Neuronal stem cell (in vitro differentiated cells): ENCODE results near the gene SLC22A25.

Experiments
- DNase-seq: peaks from one replicate; pipeline ENCODE4 v3.0.0-alpha.2; 2013; ENCODE audit warnings: low spot score
- H2AFZ ChIP-seq: one replicate; pipeline ENCODE4 v1.6.1; 2013; ENCODE audit warnings: mild to moderate bottlenecking, low read length, inconsistent platforms
- H2AK5ac ChIP-seq: 2 replicates; pipeline ENCODE4 v1.6.1; 2013; ENCODE audit warnings: low read depth, mild to moderate bottlenecking, inconsistent platforms, low read length, moderate library complexity, mixed read lengths
- H2BK120ac ChIP-seq: 2 replicates; pipeline ENCODE4 v1.6.1; 2013; ENCODE audit warnings: low read depth, mild to moderate bottlenecking, inconsistent platforms, low read length, moderate library complexity, mixed read lengths
- H2BK12ac ChIP-seq: one replicate; pipeline ENCODE4 v1.6.1; 2013; ENCODE audit warnings: low read length, inconsistent platforms
- H2BK15ac ChIP-seq: 2 replicates; pipeline ENCODE4 v1.6.1; 2013; ENCODE audit warnings: mild to moderate bottlenecking, low read length, inconsistent platforms, mixed read lengths
- H2BK5ac ChIP-seq: one replicate; pipeline ENCODE4 v1.6.1; 2013; ENCODE audit warnings: inconsistent platforms, mild to moderate bottlenecking, low read length, moderate library complexity
- H3K14ac ChIP-seq: one replicate; pipeline ENCODE4 v1.6.1; 2013; ENCODE audit warnings: low read length, inconsistent platforms
- H3K18ac ChIP-seq: 2 replicates; pipeline ENCODE4 v1.6.1; 2013; ENCODE audit warnings: low read length, inconsistent platforms
- H3K23ac ChIP-seq: 2 replicates; pipeline ENCODE4 v1.6.1; 2013; ENCODE audit warnings: low read depth, mild to moderate bottlenecking, mixed read lengths, low read length, inconsistent platforms; ENCODE audit not compliant: poor library complexity
- H3K27ac ChIP-seq: replicated peaks from 3 replicates; pipeline ENCODE4 v1.5.1; 2013; ENCODE audit warnings: low read length, inconsistent platforms
- H3K27me3 ChIP-seq, 3 experiments: 2 replicates each; pipeline ENCODE4 v1.6.1; 2013; ENCODE audit warnings: low read length in 3 of 3, mild to moderate bottlenecking in 2 of 3, inconsistent platforms in 1 of 3, low read depth in 1 of 3, mixed read lengths in 1 of 3, moderate library complexity in 1 of 3; ENCODE audit not compliant: control insufficient read depth in 3 of 3, insufficient read depth in 3 of 3
- H3K36me3 ChIP-seq, 2 donors: replicated peaks in 1 of 2; 2 replicates each; pipeline ENCODE4 v1.6.1; 2013; ENCODE audit warnings: low read length in 2 of 2; ENCODE audit not compliant: control insufficient read depth in 2 of 2, insufficient read depth in 2 of 2
- H3K4ac ChIP-seq: 2 replicates; pipeline ENCODE4 v1.6.1; 2013; ENCODE audit warnings: inconsistent platforms, mild to moderate bottlenecking, low read length, moderate library complexity
- H3K4me1 ChIP-seq, 2 donors: 1 replicate in 1 of 2; 2 replicates in 1 of 2; pipeline ENCODE4 v1.6.1; 2013; ENCODE audit warnings: low read length in 2 of 2, low read depth in 1 of 2; ENCODE audit not compliant: control insufficient read depth in 2 of 2, insufficient read depth in 1 of 2
- H3K4me2 ChIP-seq: one replicate; pipeline ENCODE4 v1.6.1; 2013; ENCODE audit warnings: mild to moderate bottlenecking, low read length, inconsistent platforms; ENCODE audit not compliant: insufficient read depth, poor library complexity, severe bottlenecking
- H3K4me3 ChIP-seq, 2 donors: 2 replicates each; pipeline ENCODE4 v1.5.1; 2013; ENCODE audit warnings: low read length in 2 of 2, mild to moderate bottlenecking in 2 of 2, inconsistent platforms in 1 of 2, moderate library complexity in 1 of 2
- H3K79me1 ChIP-seq: one replicate; pipeline ENCODE4 v1.6.1; 2013; ENCODE audit warnings: low read depth, mild to moderate bottlenecking, inconsistent platforms, low read length, moderate library complexity
- H3K9ac ChIP-seq: one replicate; pipeline ENCODE4 v1.6.1; 2013; ENCODE audit warnings: mild to moderate bottlenecking, low read depth, low read length, inconsistent platforms; ENCODE audit not compliant: poor library complexity
- H3K9me3 ChIP-seq, 2 donors: replicated peaks in 1 of 2; 2 replicates each; pipeline versions ENCODE3 to v1.6.1; 2013; ENCODE audit warnings: low read length in 2 of 2, mild to moderate bottlenecking in 2 of 2, inconsistent platforms in 1 of 2, low read depth in 1 of 2, mixed read lengths in 1 of 2, moderate library complexity in 1 of 2; ENCODE audit not compliant: control insufficient read depth in 2 of 2, insufficient read depth in 1 of 2
- H4K8ac ChIP-seq: one replicate; pipeline ENCODE4 v1.6.1; 2013; ENCODE audit warnings: low read depth, mild to moderate bottlenecking, inconsistent platforms, low read length, moderate library complexity
- H4K91ac ChIP-seq: one replicate; pipeline ENCODE4 v1.6.1; 2013; ENCODE audit warnings: low read length, low read depth, mild to moderate bottlenecking, inconsistent platforms; ENCODE audit not compliant: poor library complexity
- WGBS, 2 donors: extraction: QIAGEN DNeasy Blood & Tissue Kit; methylation state at CpG; one replicate each; pipeline ENCODE4 v1.1.7; 2013; ENCODE audit warnings: missing lambda C conversion rate in 2 of 2, mixed read lengths in 1 of 2; ENCODE audit not compliant: insufficient read length in 2 of 2, insufficient replicate concordance in 1 of 2; ENCODE audit errors: extremely low coverage in 2 of 2; 5-methylcytosine and 5-hydroxymethylcytosine counted together

SLC22A25 gene

DNA sequence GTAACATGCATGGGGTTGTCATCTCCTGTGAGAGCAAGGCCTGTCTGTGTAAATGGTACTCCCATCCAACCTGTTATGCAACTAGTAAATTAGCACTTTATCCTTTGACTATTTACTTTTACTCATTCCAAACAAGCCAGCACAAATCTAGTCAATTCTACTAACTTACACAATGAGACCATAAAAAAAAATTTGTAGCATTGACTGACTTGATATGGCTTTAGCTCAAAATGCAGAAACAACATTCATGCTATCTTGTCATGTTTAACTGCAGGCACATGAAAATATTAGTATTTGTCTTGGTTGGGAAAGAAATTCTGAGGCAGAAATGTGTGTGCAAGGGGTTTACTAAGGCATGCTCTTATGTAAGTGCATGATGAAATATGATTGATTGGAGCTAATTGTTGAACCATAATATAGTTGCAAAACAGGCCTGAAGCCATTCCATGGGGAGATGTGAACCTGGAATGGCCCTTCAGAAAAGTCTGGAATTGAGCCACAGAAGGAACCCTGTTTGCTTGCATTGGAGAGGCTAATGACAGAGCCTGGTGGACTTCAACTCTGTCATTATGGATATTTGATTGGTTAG lies 2.5 kb downstream of the SLC22A25 start:
- H3K14ac ChIP-seq: no peak overlapping the region
- no peak overlapping the region for H2BK15ac ChIP-seq
- H4K8ac ChIP-seq: no peak overlapping the region
- H4K91ac ChIP-seq: no peak overlapping the region
- no peak overlapping the region for H3K4me2 ChIP-seq
- no peak overlapping the region for H2AFZ ChIP-seq
- no peaks in the 10 kb centered on the region for H3K4me1 ChIP-seq
- H2BK5ac ChIP-seq: no peak overlapping the region
- no peak overlapping the region for H3K27ac ChIP-seq
- no peak overlapping the region for H2BK12ac ChIP-seq
- no peak overlapping the region for H3K4me3 ChIP-seq
- no peaks in the 10 kb centered on the region for H3K79me1 ChIP-seq
- H3K4ac ChIP-seq: no peak overlapping the region
- H3K9ac ChIP-seq: no peak overlapping the region
- peaks cover 0 to 3% of the 10 kb centered on the region in 2 donors for H3K9me3 ChIP-seq
- no peaks in the 10 kb centered on the region for H3K36me3 ChIP-seq
- no peak for DNase-seq
- H2AK5ac ChIP-seq: no peak overlapping the region
- H3K23ac ChIP-seq: no peak overlapping the region
- H3K18ac ChIP-seq: no peak overlapping the region
- H3K27me3 ChIP-seq: peaks cover 0 to 4% (median 0%) of the 10 kb centered on the region in 3 experiments
- no peak overlapping the region for H2BK120ac ChIP-seq

DNA sequence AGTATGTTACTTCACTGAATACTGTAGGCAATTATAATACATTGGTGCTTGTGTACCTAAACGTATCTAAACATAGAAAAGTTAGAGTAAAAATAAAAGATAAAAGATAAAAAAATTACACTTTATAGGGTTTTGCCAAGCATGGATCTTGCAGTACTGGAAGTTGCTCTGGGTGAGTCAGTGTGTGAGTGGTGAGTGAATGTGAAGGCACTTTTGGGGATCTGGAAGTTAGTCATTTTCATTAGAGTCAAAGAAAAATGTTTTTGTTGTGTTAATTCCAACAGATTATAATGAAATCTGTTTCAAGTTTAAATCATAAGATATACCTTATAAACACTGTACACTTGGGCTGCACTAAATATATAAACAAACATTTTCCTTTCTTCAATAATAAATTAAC lies 3.3 kb downstream of the SLC22A25 start:
- WGBS, 2 donors: no CpG with 5 or more reads among the region's 1 CpG
- no peak overlapping the region for H4K8ac ChIP-seq

GRCh38 chr11:63239254-63239653 lies 4.1 kb downstream of the SLC22A25 start:
- peaks cover 0 to 3% of the 10 kb centered on the region in 2 donors for H3K9me3 ChIP-seq
- no peak overlapping the region for H4K8ac ChIP-seq
- H3K23ac ChIP-seq: no peak overlapping the region
- no peak overlapping the region for H2BK15ac ChIP-seq
- peaks cover 0 to 4% (median 0%) of the 10 kb centered on the region in 3 experiments for H3K27me3 ChIP-seq
- H3K14ac ChIP-seq: no peak overlapping the region
- no peaks in the 10 kb centered on the region for H3K79me1 ChIP-seq
- H3K4me3 ChIP-seq: no peak overlapping the region
- no peak overlapping the region for H4K91ac ChIP-seq
- no peak overlapping the region for H2AFZ ChIP-seq
- H2AK5ac ChIP-seq: no peak overlapping the region
- H2BK12ac ChIP-seq: no peak overlapping the region
- DNase-seq: no peak
- H3K18ac ChIP-seq: no peak overlapping the region
- no peak overlapping the region for H2BK120ac ChIP-seq
- H3K9ac ChIP-seq: no peak overlapping the region
- H3K4me1 ChIP-seq: no peaks in the 10 kb centered on the region
- H3K4me2 ChIP-seq: no peak overlapping the region
- H2BK5ac ChIP-seq: no peak overlapping the region
- no peak overlapping the region for H3K27ac ChIP-seq
- no peak overlapping the region for H3K4ac ChIP-seq
- no peaks in the 10 kb centered on the region for H3K36me3 ChIP-seq

More for the DNA sequence above, 3.3 kb downstream of the SLC22A25 start:
- Histone ChIP-seq H3K9me3 (peaks cover 0 to 3% of the 10 kb centered on the region in 2 donors), H3K36me3 (no peaks in the 10 kb centered on the region), H2BK120ac (no peak overlapping the region), H3K79me1 (no peaks in the 10 kb centered on the region), H2BK15ac (no peak overlapping the region), H3K14ac (no peak overlapping the region), H2BK5ac (no peak overlapping the region), H3K4me3 (no peak overlapping the region), H3K18ac (no peak overlapping the region), H2BK12ac (no peak overlapping the region), H2AK5ac (no peak overlapping the region), H3K4me2 (no peak overlapping the region), H4K91ac (no peak overlapping the region), H3K23ac (no peak overlapping the region), H3K4ac (no peak overlapping the region), H3K9ac (no peak overlapping the region), H3K27ac (no peak overlapping the region), H3K27me3 (peaks cover 0 to 4% (median 0%) of the 10 kb centered on the region in 3 experiments), H2AFZ (no peak overlapping the region), H3K4me1 (no peaks in the 10 kb centered on the region)
- no peak for DNase-seq

GRCh38 chr11:63237413-63237812 lies 6.0 kb downstream of the SLC22A25 start:
- H2BK120ac ChIP-seq: no peak overlapping the region
- no peaks in the 10 kb centered on the region for H3K36me3 ChIP-seq
- H3K9ac ChIP-seq: no peak overlapping the region
- no peak overlapping the region for H4K91ac ChIP-seq
- H3K4me1 ChIP-seq: no peaks in the 10 kb centered on the region
- H3K9me3 ChIP-seq: peaks cover 0 to 3% of the 10 kb centered on the region in 2 donors
- H3K23ac ChIP-seq: no peak overlapping the region
- no peak overlapping the region for H3K18ac ChIP-seq
- H2BK5ac ChIP-seq: no peak overlapping the region
- no peak overlapping the region for H3K4me3 ChIP-seq
- H2BK12ac ChIP-seq: no peak overlapping the region
- H3K14ac ChIP-seq: no peak overlapping the region
- H3K4ac ChIP-seq: no peak overlapping the region
- no peaks in the 10 kb centered on the region for H3K27me3 ChIP-seq
- no peaks in the 10 kb centered on the region for H3K79me1 ChIP-seq
- no peak overlapping the region for H3K4me2 ChIP-seq
- H4K8ac ChIP-seq: no peak overlapping the region
- no peak overlapping the region for H2AFZ ChIP-seq
- no peak overlapping the region for H2BK15ac ChIP-seq
- H2AK5ac ChIP-seq: no peak overlapping the region
- DNase-seq: no peak
- no peak overlapping the region for H3K27ac ChIP-seq
